Cardiac fibroblast (primary cell): Measurements from ENCODE around the gene C8A.

Source experiments
- DNase-seq, 2 donors: peaks; one replicate each; pipeline versions ENCODE4 v3.0.0 to v3.0.0-alpha.2; 2010; ENCODE audit warnings: low read depth in 2 of 2
- H3K4me3 ChIP-seq, 2 donors: replicated peaks in 1 of 2; 1 replicate in 1 of 2; 2 replicates in 1 of 2; pipeline ENCODE4 v1.5.1; 2011; ENCODE audit warnings: low read depth in 2 of 2, low read length in 2 of 2, mild to moderate bottlenecking in 2 of 2, moderate library complexity in 1 of 2
- TF ChIP-seq, protein P1 (sequence below): IDR thresholded peaks from one replicate; pipeline ENCODE4 v1.5.1; 2011; ENCODE audit warnings: low read depth, mild to moderate bottlenecking, low read length, inconsistent platforms

The C8A gene

DNA sequence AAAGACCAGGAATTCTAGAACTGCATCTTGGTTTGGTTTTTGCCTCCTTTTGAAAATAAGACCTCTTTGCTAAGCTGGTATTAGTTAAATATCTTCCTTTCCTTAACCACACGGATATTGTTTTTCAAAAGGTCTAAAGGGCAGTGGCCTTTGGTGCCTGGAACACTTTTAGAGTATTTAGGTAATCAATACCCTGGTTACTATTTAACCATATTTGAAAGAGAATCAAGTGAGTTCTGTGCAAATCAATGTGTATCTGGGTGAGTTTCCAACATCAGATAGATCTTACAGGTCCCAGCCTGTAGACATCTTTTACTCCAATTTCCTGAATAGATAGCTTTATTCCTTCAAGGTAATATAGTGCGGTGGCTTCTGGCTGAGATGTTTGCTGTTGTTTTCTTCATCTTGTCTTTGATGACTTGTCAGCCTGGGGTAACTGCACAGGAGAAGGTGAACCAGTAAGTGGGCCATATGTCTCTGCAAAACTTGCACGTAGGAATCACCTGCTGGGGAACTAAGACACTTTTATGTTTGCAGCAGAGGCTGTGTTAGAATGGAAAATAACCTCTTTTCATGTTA, at the start of gene C8A:
C8A (plus strand) TSS at position 277 of the 579 bp plus-strand sequence; CDS start at position 382, 105 bp downstream.
- TF ChIP-seq, protein P1, sequence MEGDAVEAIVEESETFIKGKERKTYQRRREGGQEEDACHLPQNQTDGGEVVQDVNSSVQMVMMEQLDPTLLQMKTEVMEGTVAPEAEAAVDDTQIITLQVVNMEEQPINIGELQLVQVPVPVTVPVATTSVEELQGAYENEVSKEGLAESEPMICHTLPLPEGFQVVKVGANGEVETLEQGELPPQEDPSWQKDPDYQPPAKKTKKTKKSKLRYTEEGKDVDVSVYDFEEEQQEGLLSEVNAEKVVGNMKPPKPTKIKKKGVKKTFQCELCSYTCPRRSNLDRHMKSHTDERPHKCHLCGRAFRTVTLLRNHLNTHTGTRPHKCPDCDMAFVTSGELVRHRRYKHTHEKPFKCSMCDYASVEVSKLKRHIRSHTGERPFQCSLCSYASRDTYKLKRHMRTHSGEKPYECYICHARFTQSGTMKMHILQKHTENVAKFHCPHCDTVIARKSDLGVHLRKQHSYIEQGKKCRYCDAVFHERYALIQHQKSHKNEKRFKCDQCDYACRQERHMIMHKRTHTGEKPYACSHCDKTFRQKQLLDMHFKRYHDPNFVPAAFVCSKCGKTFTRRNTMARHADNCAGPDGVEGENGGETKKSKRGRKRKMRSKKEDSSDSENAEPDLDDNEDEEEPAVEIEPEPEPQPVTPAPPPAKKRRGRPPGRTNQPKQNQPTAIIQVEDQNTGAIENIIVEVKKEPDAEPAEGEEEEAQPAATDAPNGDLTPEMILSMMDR, result no peak
- no peak within 1 kb of the TSS for H3K4me3 ChIP-seq
- no peak for DNase-seq

DNA sequence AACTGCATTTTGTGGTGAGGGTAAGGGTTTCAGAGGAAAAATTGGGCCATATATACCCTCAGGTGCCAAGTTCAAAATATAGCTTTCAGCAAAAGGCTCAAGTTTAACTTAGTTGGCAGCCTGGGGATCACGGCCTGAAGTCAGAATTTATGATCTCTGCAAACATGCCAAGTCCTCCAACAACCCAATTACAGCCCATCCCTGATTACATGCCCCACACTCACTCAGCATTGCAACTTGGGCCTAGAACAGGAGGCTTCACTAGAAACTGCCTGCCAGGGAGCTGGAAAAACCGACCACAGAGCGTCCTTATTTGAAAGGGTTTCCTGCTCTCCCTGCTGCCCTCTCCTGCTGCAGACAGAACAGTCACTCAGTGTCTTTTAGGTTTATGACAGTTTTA, 47.8 kb upstream of the C8A start:
- no peak for DNase-seq
- TF ChIP-seq, protein P1, result no peak

GRCh38 chr1:56808410-56808809, 46.2 kb upstream of the C8A start:
- no peak for DNase-seq
- H3K4me3 ChIP-seq, result no peak overlapping the region
- TF ChIP-seq, protein P1, result no peak

More for the DNA sequence above, 47.8 kb upstream of the C8A start:
- H3K4me3 ChIP-seq, result no peak overlapping the region

DNA sequence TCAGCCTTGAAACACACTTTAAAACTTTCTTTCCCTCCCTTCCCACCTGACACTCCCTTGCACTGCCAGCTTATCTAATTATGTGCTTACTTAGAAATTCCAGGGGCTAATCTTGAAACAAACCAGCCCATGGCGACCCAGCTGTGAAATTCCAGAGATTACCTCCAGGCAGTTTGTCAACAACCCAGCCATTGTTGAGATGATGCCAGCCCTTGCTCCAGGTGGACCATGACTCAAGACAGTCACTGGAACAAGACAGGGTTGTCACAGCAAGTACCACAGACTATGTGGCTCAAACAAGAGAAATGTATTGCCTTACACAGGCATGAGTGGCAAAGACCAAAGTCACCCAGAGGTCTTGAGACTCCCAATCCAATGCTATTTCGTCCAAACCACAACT, 43.3 kb upstream of the C8A start:
- DNase-seq, result no peak
- TF ChIP-seq, protein P1, result no peak

GRCh38 chr1:56814205-56814604, 40.4 kb upstream of the C8A start:
- TF ChIP-seq, protein P1, result no peak
- DNase-seq, result peak in 1 of 2 donors; percentile 6
- H3K4me3 ChIP-seq, result no peak overlapping the region

More for the DNA sequence above, 43.3 kb upstream of the C8A start:
- H3K4me3 ChIP-seq, result no peak overlapping the region

DNA sequence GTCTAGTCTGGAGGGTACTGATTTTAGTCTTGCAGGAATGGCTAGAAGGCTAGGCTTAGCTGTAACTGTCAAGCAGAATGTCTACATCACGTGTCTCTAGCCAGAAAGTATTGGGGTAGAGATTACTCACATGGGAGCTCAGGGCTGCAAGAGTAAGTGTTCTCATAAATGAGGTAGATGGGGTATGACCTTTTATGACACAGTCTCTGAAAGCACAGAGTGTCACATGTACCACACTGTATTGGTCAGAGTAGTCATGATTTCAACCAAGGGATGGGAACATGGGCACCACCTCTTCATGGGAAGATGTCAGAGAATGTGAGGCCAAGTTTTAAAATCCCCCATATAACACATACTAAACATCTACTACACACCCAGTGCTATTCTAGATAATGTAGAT, 38.3 kb upstream of the C8A start:
- no peak overlapping the region for H3K4me3 ChIP-seq
- TF ChIP-seq, protein P1, result no peak
- DNase-seq, result peak; percentile 2 to 13

DNA sequence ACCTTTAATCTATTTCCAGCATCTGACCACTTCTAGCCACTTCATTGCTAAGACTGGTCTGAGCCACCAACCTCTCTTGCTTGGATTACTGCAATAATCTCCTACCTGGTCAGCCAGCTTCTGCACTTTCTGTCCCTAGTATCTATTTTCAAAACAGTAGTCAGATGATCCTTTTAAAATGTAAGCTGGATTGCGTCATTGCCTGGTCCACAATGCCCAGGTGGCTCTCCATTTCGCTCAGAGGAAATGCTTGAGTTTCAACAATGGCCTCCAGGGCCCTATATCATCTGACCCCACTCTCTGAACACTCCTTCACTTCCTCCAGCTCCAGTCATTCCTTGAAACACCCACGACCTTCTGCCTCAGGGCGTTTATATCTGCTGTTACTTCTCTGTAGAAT, 37.7 kb upstream of the C8A start:
- DNase-seq, result no peak
- no peak overlapping the region for H3K4me3 ChIP-seq
- TF ChIP-seq, protein P1, result no peak
